Ishikawa (cell line): ENCODE results near the gene NFE2L2.

Experiments used
- EP300 ChIP-seq: IDR thresholded peaks from 2 replicates; pipeline ENCODE4 v1.6.1; 2012; ENCODE audit warnings: borderline replicate concordance
- REST ChIP-seq: IDR thresholded peaks from 2 replicates; pipeline ENCODE4 v1.6.1; 2012; ENCODE audit warnings: low read depth, mild to moderate bottlenecking

- no peak for TF ChIP-seq EP300
- TF ChIP-seq REST: no peak
Observed at GRCh38 chr2:177285892-177286715, 21.6 kb upstream of the NFE2L2 start.
